Progenitor cell of endocrine pancreas (in vitro differentiated cells): ENCODE measurements around the gene CDK4. TPM values are rescaled to one million over a fixed set of nuclear protein-coding genes. Genes with fewer than 3 reads are reported as not detected.

Experiments used
- DNase-seq: peaks from one replicate; pipeline ENCODE4 v3.0.0; 2021; ENCODE audit warnings: low spot score; ENCODE audit not compliant: unreplicated experiment
- H3K27ac Mint-ChIP-seq: 2 replicates; pipeline ENCODE4 v1.8.0; 2021; ENCODE audit warnings: mild to moderate bottlenecking, moderate library complexity, mixed read lengths
- H3K27me3 Mint-ChIP-seq: 2 replicates; pipeline ENCODE4 v1.8.0; 2021; ENCODE audit warnings: mixed read lengths
- H3K36me3 Mint-ChIP-seq: 2 replicates; pipeline ENCODE4 v1.8.0; 2022; ENCODE audit warnings: mixed read lengths; ENCODE audit not compliant: insufficient read depth
- H3K4me1 Mint-ChIP-seq: 2 replicates; pipeline ENCODE4 v1.8.0; 2021; ENCODE audit warnings: low read depth, mixed read lengths
- H3K4me3 Mint-ChIP-seq: 2 replicates; pipeline ENCODE4 v1.8.0; 2021; ENCODE audit warnings: low read depth, mild to moderate bottlenecking, moderate library complexity, mixed read lengths
- H3K9me3 Mint-ChIP-seq: 2 replicates; pipeline ENCODE4 v1.8.0; 2021; ENCODE audit warnings: low read depth, mixed read lengths
- CTCF ChIP-seq: fragments of 200-600 bp; sonication (generic); IDR thresholded peaks from one replicate; pipeline ENCODE4 v1.5.0; 2021; ENCODE audit warnings: antibody characterized with exemption, mild to moderate bottlenecking; ENCODE audit not compliant: unreplicated experiment
- total RNA-seq: library from RNA; stranded (reverse); gene quantifications from 2 replicates; pipeline ENCODE4 v1.2.1, GENCODE V29; 2021

Gene CDK4
- total RNA-seq, 1 donor from 2014 or later: 208 TPM

GRCh38 chr12:57751432-57751787 lies 700 bp downstream of the CDK4 start:
- no peaks in the 10 kb centered on the region for H3K27me3 Mint-ChIP-seq
- TF ChIP-seq CTCF: no peak
- peak overlapping the region; percentile 99 for H3K27ac Mint-ChIP-seq
- peaks cover 31% of the 10 kb centered on the region for H3K4me1 Mint-ChIP-seq
- H3K36me3 Mint-ChIP-seq: peaks cover 23% of the 10 kb centered on the region
- peak overlapping the region; percentile 99 for H3K4me3 Mint-ChIP-seq
- H3K9me3 Mint-ChIP-seq: no peaks in the 10 kb centered on the region
- DNase-seq: no peak

- Mint-ChIP-seq H3K4me1 (peaks cover 28% of the 10 kb centered on the region), H3K36me3 (peaks cover 23% of the 10 kb centered on the region)
Observed at GRCh38 chr12:57750561-57751431, 1.3 kb downstream of the CDK4 start.

GRCh38 chr12:57749061-57749460 lies 3.0 kb downstream of the CDK4 start:
- no peak overlapping the region for H3K4me3 Mint-ChIP-seq

More at GRCh38 chr12:57750561-57751431, 1.3 kb downstream of the CDK4 start:
- Mint-ChIP-seq H3K4me3 (peak overlapping the region; percentile 99), H3K27me3 (no peaks in the 10 kb centered on the region), H3K27ac (peak overlapping the region; percentile 99), H3K9me3 (no peaks in the 10 kb centered on the region)
- TF ChIP-seq CTCF: no peak
- no peak for DNase-seq

GRCh38 chr12:57746025-57746424 lies 6.1 kb downstream of the CDK4 start:
- peak overlapping the region; percentile 93 for H3K4me3 Mint-ChIP-seq
- TF ChIP-seq CTCF: no peak
- H3K36me3 Mint-ChIP-seq: peaks cover 19% of the 10 kb centered on the region
- no peak for DNase-seq
- peak overlapping the region; percentile 93 for H3K27ac Mint-ChIP-seq
- H3K4me1 Mint-ChIP-seq: peaks cover 5% of the 10 kb centered on the region
- no peaks in the 10 kb centered on the region for H3K9me3 Mint-ChIP-seq
- peaks cover 26% of the 10 kb centered on the region for H3K27me3 Mint-ChIP-seq

More at GRCh38 chr12:57749061-57749460, 3.0 kb downstream of the CDK4 start:
- DNase-seq: no peak
- Mint-ChIP-seq H3K27ac (no peak overlapping the region), H3K36me3 (peaks cover 23% of the 10 kb centered on the region), H3K9me3 (no peaks in the 10 kb centered on the region), H3K4me1 (peaks cover 27% of the 10 kb centered on the region), H3K27me3 (peaks cover 3% of the 10 kb centered on the region)
- TF ChIP-seq CTCF: no peak

- no peak for TF ChIP-seq CTCF
- H3K36me3 Mint-ChIP-seq: peaks cover 18% of the 10 kb centered on the region
- peaks cover 32% of the 10 kb centered on the region for H3K27me3 Mint-ChIP-seq
Observed at GRCh38 chr12:57745485-57745881, 6.6 kb downstream of the CDK4 start.

More at GRCh38 chr12:57745485-57745881, 6.6 kb downstream of the CDK4 start:
- Mint-ChIP-seq H3K4me1 (peaks cover 5% of the 10 kb centered on the region), H3K4me3 (peak overlapping the region; percentile 93), H3K9me3 (no peaks in the 10 kb centered on the region), H3K27ac (peak overlapping the region; percentile 93)
- no peak for DNase-seq
